Esophagus muscularis mucosa (tissue), 4 donors: ENCODE results near the gene HERC2.
"Not testable (repeated sequence)": the region's sequence is repeated elsewhere in the genome, so short reads cannot be mapped to it uniquely, and the experiment has no call there.

ENCODE experiments used
- CTCF ChIP-seq, 3 experiments: fragments of 200-600 bp in 2 of 3; fragments of 450-650 bp in 1 of 3; sonication (generic) in 2 of 3; IDR thresholded peaks; one replicate each; pipeline ENCODE4 v1.5.1; 2017 to 2019; ENCODE audit warnings: antibody characterized with exemption in 3 of 3, mild to moderate bottlenecking in 2 of 3, moderate library complexity in 1 of 3
- EP300 ChIP-seq: sonication (generic); formaldehyde crosslinking; IDR thresholded peaks from one replicate; pipeline ENCODE4 v1.6.1; 2017; ENCODE audit warnings: antibody characterized with exemption
- POLR2A ChIP-seq: fragments of 450-650 bp; IDR thresholded peaks from one replicate; pipeline ENCODE4 v1.6.1; 2017; ENCODE audit warnings: antibody characterized with exemption, moderate library complexity, mild to moderate bottlenecking, low read depth
- POLR2AphosphoS5 ChIP-seq, 2 donors: sonication (generic); formaldehyde crosslinking; IDR thresholded peaks; one replicate each; pipeline ENCODE4 v1.6.1; 2017; ENCODE audit warnings: antibody characterized with exemption in 2 of 2

DNA sequence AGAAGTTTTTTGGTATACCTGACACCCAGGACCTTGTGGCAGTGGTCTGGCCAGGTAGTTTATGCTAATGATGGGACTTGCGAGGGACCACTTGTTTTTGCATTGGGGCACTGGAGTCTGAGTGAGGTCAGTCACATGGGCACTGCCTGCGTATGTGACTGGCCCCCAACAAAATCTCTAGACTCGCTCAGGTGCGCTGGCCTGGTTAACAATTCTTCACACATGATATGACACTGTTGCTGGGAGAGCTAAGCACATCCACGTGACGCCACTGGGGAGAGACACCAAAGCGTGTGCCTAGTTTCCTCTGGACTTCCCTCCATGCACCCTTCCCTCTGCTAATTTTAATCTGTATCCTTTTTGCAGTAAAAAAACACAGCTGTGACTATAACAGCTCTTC lies 90.6 kb downstream of the HERC2 start:
- not testable (repeated sequence) for TF ChIP-seq POLR2A; CTCF (IDR thresholded peaks at IDR 0.05); EP300; POLR2AphosphoS5 (IDR thresholded peaks at IDR 0.05)
